ENCODE data around the gene AGPAT1.

The AGPAT1 gene

DNA sequence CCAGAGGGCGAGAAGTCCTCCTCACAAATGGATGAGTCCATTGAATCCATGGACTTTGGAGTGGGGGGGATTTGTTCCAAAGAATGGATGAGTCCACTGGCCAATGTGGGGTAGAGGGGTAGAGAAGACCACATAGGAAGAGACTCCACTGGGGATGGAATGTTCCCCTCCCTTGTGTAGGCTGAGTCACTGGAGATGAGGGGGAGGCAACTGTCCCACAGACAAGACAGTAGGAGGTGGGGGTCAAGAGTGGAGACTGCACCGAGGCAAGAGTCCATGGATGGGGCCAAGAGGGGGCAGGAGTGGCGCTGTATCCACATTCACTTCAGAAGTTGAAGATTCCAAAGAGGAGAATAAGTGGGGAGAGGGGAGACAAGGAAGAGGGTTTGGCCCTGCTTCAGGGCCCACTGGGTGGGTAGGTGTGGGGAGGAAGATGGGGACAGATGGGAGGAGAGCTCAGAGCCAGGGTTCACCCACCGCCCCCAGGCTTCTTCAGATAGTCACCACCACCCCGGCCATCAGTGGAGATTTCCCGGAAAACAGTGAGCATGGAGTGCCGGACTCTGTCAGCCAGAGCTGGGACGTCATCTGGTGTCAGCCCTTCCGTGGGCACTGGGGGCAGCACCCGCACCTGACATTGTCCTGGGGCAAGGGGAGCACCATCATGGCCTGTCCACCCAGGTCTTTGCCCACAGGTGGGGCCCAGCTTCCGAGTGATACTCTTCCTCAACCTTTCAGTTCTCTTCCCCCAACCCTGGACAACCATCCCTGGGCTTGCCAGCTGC is 6.9 kb downstream of the AGPAT1 start:
- no peak for DNase-seq (ENCODE audit: low spot score)

DNA sequence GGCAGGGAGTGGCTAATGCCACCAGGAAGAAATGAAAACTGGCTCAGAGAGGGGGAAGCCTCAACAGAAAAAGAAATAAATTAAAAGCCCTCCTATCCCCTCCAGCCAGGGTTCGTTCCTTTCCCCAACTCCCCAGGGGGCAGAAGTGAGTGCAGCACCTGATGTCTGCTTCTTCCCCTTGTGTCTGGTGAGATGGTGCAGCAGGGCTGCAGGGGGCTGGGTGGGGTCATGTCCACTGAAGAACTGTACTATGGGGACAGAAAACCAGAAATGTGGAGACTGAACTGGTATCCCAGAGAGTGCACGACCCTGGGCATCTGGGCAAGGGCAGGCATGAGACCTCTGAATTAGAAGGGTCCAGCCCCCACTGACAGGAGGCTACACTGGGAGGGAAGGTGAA is 7.5 kb downstream of the AGPAT1 start:
- DNase-seq (ENCODE audit: low spot score), result no peak

DNA sequence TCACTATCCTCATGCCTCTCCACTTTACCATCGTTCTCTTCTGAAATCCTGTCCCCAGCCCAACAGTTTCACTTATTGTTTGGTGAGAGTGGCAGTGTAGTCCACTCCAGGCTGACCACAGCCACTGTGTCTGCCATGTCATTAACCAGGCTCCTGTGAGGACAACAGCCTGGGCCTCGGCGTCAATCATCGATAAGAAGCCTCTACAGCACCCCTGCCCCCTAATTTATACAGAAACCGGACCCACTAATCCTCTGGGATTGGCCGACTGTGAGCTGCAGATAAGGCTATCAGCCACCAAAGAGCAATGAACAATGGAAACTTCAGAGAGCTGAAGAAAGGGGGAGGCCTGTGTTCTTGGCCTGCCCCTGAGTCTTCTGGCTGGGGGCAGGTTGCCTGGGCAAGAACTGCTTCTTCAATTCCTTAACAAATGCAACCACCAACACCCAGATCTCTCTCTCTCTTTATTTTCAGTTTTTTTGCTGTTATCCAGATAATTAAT is 8.1 kb downstream of the AGPAT1 start:
- DNase-seq (ENCODE audit: low spot score), result no peak

DNA sequence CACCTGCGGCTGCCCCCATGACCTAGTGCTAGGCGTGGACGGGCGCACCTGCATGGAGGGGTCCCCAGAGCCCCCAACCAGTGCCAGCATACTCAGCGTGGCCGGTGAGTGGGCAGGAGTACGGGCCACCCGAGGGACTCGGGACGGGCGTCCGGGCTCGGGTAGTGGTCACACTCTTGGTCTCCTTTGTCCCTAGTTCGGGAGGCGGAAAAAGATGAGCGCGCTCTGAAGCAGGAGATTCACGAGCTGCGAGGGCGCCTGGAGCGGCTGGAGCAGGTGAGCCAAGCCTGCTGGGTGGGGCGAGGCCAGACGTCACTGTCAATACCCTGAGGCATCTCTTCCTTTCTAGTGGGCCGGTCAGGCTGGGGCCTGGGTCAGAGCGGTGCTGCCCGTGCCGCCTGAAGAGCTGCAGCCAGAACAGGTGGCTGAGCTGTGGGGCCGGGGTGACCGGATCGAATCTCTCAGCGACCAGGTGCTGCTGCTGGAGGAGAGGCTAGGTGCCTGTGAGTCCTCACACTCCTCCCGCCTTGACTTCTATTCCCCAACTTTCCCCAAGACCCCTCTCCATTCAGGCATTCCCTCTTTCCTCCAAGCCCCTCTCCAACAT is 8.6 kb downstream of the AGPAT1 start:
- no peak for DNase-seq (ENCODE audit: low spot score)

DNA sequence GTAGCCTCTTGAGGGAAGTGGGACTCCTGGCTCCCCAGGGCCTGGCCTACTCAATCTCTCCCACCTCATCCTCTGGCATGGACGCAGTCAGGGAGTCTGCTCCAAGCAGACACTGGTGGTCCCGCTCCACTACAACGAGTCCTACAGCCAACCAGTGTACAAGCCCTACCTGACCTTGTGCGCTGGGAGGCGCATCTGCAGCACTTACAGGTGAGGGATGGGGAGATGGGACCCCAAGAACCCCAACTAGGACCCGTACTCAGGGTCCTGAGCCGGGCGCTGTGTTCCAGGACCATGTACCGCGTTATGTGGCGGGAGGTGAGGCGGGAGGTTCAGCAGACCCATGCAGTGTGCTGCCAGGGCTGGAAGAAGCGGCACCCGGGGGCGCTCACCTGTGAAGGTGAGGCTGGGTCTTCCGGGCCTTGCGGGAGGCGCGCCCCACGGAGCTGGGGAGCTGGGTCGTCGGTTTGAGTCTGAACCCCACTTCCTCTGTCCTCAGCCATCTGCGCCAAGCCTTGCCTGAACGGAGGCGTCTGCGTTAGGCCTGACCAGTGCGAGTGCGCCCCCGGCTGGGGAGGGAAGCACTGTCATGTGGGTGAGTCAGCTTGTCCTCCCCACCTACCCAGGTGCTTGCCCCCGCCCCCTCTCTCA is 9.3 kb downstream of the AGPAT1 start:
- DNase-seq (ENCODE audit: low spot score), result no peak

DNA sequence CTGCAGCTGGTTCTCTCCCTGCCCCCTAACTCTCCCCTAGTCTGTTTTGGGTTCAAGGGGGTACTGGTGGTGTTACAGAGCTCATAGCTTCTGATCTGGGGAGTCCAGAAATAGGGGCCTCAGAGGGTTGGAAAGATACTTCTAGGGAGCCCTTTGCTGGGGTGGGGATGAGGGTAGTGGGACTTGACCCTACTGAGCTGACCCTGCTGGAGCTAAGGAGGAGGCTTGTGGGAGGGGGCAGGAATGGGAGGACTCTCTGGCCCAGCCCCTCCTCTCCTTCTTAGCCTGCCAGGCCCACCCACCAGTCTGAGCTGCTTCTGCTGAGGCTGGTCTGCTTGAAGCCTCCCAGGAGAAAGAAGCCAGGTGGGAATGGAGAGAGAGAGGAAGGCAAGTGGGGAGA is 11.6 kb downstream of the AGPAT1 start, which contains the start of gene EGFL8:
Gene EGFL8, plus strand, starts transcription at position 301 of the 400 bp plus-strand sequence. CDS start 1,571 bp downstream, outside the sequence.
- DNase-seq (ENCODE audit: low spot score), result no peak

DNA sequence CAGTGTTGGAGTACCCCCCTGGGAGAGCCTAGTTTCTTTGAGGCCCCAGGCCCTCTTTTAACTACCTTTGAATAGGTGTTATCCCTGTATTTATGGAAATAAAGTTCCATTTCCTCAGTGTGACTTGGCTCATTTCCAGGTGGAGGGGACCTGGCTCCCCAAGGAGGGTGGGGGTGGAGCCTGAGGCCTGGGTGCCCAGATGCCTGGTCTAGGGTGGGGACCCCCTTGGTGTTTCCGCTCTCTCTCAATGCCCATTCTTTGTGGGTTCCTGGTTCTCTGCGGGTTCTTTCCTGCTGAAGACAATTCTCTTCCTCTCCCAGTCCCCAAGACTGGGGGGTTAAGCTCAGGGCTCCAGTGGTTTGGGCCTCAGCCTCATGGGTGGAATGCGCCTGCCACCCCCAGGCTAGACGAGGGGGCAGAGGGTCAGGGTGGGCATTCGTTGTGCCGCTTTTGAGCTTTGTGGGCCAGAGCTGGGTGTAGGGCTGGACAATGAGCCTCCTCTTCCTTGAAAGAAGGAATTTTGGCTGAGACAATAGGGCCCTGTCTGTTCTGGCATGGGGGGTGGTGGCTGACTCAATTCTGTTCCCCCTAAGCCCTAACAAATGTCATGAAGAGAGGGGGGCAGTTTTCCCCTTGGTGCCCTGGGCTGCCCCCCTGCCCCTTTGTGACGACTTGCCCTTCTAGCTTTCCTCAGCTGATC is 12.2 kb downstream of the AGPAT1 start:
- DNase-seq (ENCODE audit: low spot score), result no peak

DNA sequence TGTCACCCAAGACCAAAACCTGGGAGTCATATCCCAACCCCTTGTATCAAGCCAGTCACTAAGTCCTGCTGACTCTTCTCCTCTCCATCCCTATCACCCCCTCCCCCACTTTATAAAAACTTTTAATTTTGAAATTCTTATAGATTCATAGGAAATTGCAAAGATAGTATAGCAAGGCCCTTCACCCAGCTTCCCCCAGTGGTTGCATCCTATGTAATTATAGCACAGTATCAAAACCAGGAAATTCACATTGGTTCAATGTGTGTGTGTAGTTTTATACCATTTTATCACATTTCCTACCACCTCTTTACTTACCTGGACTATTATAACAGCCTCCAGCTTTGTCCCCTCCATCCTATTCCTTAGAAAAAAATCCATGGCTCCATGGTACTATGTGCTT is 17.8 kb downstream of the AGPAT1 start:
- DNase-seq (ENCODE audit: low spot score), result no peak

DNA sequence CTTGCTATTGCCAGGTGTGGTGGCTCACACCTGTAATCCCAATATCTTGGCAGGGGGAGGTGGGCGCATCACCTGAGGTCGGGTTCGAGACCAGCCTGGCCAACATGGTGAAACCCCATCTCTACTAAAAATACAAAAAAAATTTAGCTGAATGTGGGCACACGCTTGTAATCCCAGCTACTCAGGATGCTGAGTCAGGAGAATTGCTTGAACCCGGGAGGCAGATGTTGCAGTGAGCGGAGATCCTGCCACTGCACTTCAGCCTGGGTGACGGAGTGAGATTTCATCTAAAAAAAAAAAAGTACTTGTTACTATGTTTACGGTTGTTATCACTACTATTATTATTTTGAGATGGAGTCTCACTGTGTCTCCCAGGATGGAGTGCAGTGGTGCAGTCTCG is 19.0 kb downstream of the AGPAT1 start:
- no peak for DNase-seq (ENCODE audit: low spot score)

DNA sequence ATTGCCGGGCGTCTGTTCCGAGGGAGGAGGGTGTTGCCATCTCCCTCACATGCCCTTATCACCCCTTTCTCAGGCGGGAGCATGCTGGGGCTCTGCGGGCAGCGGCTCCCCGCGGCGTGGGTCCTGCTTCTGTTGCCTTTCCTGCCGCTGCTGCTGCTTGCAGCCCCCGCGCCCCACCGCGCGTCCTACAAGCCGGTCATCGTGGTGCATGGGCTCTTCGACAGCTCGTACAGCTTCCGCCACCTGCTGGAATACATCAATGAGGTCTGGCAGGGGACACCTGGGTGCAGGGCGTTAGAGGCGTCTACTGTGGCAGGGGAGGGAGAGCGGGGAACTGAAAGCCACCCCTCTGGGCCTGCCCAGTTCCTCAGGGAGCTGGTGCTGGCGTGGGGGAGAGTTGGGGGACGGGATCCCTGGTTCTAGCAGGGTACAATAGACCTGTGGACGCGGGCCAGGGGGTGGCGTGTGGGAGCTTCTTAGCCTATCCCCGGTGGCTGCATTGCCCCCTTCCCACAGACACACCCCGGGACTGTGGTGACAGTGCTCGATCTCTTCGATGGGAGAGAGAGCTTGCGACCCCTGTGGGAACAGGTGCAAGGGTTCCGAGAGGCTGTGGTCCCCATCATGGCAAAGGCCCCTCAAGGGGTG is 21.2 kb downstream of the AGPAT1 start:
- no peak for DNase-seq (ENCODE audit: low spot score)

DNA sequence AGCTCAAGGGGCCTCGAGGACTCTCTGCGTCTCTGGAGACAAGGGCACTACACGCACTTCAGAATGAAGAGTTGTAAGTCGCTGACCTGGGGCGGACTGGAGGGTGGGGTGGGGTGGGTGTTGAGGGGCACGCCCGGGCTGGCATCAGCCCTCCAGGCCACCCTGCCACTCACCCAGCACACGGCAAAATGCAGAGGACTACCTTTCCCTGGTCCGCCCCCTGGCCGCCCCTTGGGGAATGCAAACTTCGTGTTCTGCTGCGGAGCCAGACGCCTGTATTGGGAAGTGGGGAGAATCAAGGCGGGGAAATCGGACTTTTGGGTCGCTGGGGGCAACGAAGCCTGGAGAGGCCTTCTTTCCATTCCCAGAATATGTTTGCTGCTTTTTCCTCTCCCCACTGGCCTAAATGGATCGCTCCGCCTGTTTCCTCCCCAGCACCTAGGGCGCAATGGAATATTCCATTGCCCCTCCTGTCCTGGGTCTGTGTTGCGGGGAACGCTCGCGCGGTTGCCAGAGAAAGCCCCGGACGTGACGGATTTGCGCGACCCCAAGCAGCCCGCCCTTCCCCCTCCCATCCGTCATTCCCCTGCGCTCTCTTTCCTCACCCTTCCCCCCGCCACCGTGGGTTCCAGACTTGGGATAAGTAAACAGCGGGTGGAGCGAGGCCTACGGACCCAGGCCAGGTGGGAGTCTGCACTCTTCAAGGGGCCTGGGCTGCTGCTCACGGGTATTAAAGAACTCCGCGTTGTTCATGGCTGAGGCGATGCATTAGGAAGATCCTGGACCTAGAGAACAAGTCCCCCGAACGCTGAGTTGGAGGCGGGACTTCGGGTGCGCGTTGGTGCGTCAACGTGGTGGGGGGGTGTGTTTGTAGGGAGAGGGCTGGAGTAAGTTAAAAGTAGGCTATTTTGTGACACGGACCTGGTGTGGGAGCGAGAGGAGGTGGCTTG is 22.0 kb downstream of the AGPAT1 start, which contains the start of gene PPT2:
Gene PPT2, plus strand, starts transcription at position 578 of the 950 bp plus-strand sequence. CDS start 454 bp downstream, outside the sequence.
- DNase-seq (ENCODE audit: low spot score), result peak; percentile 87

DNA sequence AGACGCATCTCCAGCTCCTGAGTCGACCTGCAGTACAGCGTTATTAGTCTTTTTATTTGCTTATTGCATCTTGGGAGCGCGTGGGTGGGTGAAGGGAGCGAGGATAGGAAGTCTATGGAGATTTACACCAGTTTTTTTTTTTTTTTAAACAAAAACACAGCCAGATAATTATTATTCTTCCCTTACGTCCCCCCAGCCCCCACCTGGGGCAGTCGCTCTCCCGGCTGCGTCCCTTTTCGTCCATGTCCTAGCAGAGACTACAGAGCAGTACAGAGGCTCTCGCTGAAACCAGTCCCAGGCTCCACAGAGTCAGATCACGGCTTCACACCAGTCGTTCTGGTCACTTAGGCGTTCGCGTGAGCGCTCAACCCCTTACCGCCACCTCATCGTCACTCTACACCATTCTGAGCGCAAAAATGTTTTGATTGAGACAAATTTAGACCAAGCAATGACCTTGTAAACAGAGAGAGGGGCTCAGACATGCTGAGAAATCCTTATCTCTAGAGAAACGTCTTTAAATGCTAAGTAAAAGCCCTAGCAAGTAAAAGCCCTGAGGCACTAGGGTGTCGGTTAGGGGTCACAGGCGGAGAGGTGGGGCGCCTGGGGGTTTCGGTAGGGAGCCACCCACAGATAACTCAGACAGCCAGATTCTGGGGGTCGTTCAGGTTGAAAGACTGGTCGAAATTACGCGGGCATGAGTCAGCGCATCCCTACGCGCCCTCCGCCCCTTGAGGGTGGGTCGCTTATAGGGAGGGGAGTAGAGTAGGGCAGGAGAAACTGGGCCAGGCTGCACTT is 22.9 kb downstream of the AGPAT1 start:
- DNase-seq (ENCODE audit: low spot score), result no peak

DNA sequence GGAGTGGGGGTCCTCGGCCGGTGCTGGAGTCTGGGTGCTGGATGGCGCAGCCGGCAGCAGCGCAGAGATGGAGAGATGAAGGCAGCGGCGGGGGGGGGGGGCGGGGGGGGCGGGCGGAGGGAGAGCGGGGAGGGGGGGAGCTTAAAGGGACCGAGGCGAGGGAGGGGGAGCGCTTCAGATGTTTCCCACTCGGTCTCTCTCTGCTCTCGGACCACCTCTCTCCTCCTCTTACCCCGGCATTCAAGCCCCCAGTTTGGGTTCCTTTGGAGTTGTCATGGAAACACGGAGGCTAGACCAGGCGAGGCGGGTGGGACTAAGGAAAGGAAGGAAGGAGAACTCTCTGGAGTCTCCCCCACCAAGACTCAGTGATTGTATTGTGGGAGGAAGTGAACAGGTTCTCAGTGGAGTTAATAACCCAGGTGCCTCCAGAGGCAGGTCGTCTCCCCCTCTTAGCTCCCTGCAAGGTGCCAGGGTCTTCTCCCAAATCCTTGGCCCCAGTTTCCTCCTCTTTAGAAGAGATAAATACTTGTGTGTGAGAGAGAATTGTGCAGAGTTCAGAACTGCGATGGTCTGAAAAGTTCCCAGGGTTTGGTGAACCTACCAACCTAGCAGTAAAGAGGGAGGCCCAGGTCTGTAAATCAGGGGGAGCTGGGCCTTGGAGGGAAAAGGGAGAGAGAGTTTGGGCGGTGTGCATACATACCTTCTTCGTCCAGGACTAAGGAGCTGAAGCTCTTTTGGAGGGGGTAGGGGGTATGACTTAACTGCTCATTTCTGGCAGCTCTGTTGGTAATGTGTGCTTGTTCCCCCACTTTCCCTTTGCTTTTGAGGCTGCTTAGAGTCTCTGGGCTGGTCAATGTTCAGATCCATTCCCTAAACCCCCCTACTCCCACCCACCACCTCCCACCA is 23.8 kb downstream of the AGPAT1 start, which contains the start of gene PRRT1:
Gene PRRT1, minus strand, starts transcription at position 77 of the 906 bp plus-strand sequence. CDS start 112 bp downstream, outside the sequence.
- DNase-seq (ENCODE audit: low spot score), result no peak

DNA sequence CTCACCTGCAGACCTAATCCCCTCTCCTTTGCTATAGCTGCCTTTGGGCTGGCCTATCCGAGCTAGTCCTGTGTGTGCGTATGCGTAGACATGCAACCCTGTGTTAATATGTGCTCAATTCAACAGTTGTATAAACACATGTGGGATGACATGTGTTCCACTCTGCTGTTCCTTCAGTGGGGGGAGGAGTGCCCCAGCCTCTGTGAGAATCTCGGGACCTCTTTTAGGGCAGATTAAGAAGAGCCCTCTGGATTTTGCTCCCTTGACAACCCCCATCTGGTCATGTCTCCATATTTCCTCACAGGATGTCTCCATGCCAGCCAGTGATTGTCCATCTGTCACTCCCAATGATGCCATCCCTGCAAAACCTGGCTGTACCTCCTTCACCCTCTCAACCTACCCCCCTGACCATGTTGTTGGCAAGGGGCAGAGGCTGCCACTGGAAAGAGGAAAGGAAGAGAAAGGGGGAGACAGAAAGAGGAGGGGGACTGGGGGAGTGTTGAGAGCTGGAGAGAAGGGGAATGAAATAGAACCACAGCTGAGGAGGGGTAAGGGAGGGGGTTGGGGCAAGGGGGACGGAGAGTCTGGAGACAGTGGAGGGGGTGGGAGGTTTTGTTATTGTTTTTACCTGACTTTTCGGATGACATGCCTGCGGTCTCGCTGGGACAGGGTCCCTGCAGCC is 24.6 kb downstream of the AGPAT1 start:
- no peak for DNase-seq (ENCODE audit: low spot score)

DNA sequence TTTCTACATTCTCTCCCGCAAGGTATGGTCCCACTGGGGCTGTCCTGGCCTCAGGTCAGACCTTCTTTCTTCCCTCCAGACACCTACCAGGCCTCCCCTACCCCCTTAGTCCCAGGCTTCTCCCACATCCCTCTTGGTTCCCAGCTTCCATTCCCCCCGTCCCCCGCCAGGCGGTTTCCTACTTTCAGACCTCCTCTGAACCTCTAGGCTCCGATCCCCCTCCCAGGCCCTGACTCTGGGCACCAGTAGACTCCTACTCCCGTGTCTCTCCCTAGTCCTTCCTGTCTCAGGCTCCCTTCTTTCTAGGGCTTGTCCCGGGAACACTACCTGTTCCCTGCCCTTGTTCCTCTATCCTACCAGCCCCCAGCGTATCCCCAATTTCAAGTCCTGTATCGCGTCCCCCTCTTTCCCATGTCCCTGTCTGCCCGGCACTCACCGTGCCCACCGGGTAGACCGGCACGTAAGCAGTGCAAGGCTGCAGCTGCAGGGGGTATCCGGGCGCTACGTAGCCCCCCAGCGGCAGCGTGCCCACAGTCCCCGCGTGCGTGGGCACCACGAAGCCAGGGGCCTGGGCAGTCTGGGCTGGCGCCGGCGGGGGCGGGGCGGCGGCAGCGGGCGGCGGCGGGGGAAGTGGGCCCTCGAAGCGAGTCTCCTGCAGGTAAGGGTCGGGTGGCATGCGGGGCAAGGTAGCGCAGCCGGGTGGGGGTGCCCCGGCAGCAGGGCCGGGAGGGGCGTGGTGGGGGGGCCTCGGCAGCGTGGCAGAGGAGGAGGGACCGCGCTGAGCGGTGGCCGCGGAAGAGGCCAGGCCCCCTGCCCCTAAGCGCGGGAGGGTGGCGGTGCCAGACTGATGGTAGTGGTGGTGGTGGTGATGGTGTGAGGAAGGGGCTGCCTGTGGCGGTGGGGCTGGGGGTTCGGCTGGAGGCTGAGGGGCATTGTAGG is 25.7 kb downstream of the AGPAT1 start:
- no peak for DNase-seq (ENCODE audit: low spot score)

DNA sequence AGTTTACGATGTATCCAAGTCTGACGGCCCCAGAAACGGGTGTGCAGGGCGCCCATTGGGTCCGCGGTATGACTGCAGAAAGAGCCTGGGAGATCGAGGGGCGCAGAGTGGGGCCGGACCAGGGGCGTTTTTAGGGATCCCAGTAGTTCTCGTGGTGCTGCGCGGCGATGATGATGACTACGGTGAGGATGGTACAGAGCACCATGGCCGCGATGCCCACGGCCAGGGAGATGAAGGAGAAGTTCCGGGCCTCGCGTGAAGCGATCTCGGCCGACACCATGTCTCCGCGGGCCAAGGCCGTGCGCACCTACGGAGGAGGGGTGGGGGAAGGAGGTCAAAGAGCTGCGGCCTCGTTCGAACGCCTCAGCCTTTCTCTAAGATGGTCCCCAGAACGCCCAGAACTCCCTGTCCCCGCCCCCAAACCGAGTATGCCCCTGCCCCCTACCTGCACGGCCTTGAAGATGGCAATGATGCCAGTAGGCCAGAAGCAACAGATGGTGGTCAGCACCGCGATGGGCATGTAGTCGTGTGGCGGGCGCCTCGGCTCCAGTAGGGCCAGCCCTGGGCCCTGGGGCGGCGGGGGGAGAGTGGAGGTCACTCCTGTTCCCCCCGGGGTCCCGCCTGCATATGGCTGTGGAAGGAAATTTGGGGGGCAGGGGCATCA is 26.7 kb downstream of the AGPAT1 start:
- no peak for DNase-seq (ENCODE audit: low spot score)
